HG03439 (cell line): ENCODE data around the gene IFIT1B.

Experiments used
- ATAC-seq: cut with Tn5 transposase; IDR thresholded peaks from one replicate; pipeline ENCODE4 v1.9.1; 2021; ENCODE audit warnings: mild to moderate bottlenecking, moderate library complexity; ENCODE audit not compliant: unreplicated experiment

The IFIT1B gene

DNA sequence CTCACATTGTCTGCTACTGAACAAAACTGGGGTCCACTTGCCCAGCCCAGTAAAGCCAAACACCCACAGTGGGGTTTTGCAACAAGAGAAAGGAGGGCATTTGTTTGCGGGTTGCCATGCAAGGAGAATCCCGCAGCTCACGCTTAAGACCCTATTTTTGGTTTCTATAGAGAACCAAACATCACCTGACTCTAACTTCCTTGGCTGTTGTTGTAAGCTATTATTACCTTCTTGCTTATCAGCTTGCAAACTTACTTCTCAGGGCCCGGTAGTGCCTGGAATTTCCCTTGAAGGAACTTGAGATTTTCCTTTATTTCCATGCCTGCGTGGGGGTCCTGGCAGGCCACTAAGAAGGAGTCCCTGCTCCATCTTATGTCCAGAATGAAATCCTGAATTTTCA is 29.4 kb upstream of the IFIT1B start:
- ATAC-seq: no peak

DNA sequence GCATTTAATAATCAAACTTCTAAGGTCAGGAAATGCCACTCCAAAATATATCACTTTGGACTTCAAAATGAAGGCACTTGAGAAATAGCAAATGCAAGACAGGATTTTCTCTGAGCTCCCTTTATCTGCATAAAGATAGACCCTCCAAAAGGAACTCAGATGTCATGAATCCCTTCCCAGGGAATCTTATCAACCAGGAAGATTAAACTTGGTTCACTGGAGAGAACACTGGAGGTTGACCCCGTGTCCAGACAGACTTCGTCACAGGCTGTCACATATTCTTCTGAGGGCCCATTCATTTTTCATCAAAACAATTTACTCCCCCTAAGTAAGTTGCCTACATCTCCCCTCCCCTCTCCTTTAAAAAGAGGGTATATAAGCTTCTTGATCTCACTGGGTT is 28.9 kb upstream of the IFIT1B start:
- ATAC-seq: no peak

DNA sequence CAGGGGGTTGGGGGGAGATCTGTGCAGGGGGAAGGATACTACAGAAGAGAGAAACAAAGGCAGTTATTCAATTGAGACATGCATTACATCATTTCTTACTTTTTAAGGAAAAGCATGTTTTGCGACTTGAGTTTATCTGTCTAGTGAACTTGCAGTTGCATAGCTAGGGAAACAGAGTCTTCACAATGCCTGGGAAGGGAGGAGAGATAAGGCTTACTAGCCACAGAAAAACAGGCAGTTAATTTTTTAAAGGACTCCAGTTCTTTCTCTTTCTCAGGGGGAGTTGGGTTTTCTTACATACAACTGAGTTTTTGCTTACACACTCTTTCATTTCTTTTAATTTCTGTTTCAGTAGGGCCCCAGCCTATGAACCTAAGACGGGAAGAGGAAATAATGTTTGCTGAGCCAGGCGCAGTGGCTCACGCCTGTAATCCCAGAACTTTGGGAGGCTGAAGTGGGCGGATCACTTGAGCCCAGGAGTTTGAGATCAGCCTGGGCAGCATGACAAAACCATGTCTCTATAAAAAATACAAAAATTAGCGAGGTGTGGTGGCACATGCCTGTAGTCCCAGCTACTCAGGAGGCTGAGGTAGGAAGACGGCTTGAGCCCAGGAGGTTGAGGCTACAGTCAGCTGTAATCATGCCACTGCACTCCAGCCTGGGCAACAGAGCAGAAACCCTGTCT is 27.1 kb upstream of the IFIT1B start:
- peak; percentile 26 for ATAC-seq

DNA sequence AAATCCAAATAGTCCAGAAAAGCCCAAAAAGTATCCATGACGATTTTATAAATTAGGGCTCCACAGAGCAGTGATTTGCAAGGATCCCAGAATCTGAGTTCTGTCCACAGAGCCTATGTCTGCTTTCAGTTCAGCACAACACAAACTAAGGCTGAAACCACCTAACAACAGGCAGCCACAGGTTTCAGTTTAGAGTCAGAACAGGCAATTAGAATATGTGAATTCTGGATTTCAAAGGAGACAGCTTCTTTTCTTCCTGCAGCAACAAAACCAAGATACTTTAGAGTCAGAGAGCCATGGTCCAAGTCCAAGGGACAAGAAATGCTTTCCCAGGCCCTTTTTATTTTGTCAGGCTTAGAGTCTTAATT is 26.5 kb upstream of the IFIT1B start:
- peak; percentile 79 for ATAC-seq

DNA sequence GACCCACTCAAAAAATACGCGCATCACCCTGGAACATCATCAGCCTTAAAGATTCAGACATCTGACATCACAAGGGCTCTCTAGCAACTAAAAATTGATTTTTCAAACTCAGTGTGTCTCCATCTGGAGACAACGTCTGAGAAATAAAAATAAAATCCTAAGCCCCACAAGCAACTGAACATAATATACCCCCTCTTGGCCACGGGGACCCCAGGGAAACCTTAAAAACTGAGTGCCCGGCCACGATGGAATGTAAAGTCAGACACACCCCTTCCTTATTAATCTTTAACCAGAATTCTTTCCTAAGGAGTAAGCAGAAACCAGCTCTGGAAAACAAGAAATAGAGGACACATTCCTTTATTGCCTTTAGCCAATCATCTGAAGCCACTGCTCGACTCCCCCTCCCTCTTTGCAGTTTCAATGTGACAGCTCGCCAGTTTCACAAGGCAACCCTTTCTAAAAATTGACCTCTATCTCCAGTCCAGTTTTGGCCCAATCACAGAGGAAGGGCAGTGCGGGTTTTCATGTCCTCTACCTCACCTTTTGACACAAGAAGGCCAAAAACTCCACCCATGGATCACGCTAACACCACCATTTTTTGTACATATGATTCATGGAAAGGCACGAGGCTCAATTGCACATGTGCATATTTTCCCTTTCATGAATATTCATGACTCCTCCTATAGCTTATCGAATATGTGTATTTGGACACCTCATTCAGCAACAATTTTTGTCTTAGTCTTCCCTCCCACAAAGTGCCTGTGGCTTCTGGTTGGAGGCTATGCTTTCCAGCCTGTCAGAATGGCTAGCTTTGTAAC is 25.9 kb upstream of the IFIT1B start:
- peak; percentile 49 for ATAC-seq

DNA sequence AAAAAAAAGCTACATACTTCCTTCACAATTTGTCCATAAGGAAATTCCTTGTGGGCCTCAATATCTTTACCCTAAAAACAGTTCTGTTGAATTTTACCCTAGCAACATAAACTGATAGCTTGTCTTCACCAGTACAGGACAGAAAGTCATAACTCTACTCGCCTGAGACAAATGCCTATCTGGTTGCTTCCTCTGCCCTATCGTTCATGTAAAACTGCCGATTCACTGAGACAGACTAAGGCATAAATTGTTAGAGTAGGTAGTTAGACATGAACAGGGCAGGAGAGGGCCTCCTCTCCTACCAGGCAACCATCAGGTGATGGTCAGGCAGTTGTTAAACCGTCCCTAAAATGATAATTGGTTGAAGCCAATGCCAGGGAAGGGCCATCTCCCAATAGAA is 25.1 kb upstream of the IFIT1B start:
- ATAC-seq: no peak

DNA sequence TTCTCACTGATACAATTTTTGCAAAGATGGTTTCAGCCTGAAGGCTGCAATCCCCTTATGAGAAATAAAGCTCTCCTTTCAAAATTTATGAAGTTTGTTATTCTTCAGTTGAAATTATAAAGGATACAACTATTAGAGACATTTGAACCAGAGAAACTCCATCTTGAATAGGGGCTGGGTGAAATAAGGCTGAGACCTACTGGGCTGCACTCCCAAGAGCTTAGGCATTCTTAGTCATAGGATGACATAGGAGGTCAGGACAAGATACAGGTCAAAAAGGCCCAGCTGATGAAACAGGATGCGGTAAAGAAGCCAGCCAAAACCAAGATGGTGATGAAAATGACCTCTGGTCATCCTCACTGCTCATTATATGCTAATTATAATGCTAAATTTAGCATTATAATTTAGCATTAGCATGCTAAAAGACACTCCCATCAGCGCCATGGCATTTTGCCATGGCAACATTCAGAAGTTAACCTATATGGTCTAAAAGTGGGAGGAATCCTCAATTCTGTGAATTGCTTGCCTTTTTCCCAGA is 22.4 kb upstream of the IFIT1B start:
- ATAC-seq: no peak

DNA sequence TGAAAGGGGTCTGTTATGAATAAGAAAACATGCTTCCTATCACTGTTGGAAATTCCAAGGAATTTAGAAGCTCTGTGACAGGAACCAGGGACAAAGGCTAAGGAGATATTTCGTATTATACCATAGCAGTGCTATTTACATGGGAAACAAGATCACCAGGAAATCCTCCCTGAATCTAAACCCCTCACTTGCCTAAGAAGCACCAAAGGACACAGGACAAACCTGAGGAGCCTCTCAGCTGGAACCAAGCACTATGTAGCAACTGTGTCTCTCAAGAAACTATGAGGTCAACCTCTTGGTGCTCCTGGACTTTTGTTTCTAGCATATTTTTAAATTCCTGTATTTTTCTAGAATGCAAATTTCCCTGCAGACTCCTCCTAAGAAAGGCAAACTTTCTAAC is 20.8 kb upstream of the IFIT1B start:
- ATAC-seq: no peak

DNA sequence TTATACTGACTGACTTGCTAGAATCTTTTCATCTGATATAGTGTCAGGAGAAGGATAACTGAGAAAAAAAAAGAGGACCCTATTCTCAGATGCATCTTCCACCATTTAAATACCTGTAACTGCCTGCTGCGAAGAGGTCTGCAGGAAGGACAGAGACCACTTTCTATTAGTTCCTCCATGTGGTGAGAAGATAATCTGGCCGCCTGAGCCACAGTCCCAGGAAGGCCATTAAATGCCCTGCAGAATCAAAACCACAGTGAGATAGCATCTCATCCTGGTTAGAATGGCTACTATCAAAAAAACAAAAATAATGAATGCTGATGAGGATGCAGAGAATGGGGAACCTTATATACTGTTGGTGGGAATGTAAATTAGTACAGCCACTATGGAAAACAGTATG is 19.9 kb upstream of the IFIT1B start:
- no peak for ATAC-seq

DNA sequence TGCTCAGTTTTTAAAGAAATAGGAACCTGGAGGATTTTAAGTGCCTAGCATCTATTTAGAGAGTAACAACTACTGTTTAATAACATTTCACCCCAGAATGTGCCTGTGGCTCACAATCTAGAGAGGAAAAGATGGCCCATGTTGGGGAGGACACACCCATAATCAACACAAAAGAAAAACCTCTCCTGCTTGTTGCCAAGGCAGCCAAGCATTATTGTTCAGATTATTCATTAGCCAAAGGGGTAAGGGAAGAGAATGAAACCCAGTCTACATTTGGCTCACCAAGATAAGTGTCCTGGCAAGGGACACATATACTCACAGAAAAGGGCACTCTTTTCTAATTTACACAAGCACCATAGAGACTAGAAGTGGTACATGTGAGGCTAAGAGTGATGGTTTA is 17.7 kb upstream of the IFIT1B start:
- ATAC-seq: no peak

DNA sequence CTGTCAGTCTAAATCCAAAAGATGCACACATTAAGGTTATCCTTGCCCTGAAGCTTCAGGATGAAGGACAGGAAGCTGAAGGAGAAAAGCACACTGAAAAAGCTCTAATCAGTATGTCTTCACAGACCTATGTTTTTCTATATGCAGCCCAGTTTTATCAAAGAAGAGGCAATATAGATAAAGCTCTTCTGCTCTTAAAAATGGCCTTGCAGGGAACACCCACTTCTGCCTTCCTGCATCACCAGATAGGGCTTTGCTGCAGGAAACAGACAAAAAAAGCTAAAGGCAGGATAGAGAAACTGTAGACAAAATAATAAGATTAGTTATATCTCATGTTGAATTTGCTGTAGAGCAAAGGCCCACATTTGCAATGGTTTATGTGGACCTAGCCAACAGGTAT is 14.9 kb upstream of the IFIT1B start:
- ATAC-seq: no peak

DNA sequence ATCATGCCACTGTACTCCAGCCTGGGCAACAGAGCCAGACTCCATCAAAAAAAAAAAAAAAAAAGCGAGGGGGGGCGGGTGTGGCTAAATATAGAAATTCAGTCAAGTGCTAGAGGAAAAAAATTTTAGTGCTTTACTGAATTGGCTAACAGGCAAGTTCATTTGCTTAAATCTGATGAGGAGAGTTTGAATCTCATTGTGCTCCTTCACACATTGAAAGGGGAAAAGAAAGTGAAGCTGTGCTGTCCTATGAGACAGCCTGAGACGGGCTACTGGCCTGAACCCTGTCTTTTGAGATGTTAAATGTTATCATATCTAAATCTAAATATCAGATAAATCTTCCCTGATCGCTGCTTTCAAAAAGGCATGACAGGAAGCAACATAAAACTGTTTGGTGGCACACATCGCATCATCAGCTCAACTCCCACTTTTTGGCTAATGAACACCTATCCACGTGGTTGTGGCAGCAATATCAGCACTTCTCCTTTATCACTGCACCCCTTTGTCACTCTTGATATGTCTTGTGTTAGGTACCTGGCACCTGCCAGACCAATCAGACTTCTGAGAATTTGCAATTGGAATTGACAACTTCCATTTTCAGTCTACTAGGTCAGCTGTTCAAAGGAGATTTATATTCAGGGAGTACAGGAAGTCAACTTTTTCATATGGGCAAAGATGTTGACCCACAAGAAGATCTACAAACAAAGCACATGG is 14.0 kb upstream of the IFIT1B start:
- peak; percentile 34 for ATAC-seq

DNA sequence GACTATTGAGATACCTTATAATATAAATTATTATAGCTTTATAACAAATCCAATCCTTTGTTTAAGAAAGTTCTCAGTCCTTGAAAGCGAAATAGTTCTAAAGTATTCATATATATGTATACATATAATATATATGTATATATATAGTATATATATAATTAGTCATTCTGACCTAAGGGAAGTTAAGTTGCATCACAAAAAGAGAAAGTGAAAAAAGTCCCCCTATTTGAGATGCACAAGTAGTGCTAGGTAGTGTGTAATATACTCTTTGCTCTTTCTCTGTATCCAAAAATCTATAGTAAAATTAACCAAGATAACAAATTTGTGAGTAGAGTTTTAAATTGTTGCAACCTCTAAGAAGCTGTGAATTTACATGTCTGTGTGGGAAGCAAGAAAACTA is 13.3 kb upstream of the IFIT1B start:
- ATAC-seq: peak; percentile 62

DNA sequence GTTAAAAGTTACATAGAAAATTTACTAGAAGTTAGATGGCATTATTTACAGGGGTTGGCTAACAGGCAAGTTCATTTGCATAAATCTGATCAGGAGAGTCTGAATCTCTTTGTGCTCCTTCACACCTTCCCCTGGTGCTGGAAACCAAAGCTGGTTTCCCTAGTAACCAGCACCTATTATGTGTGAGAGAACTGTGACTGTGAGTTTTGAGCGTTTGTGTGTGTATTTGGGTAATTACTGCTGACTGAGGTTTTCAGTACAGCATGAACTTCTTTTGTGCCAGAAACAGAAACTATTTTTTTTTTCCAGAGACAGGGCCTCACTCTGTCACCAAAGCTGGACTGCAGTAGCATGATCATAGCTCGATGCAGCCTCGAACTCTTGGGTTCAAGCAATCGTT is 10.3 kb upstream of the IFIT1B start:
- ATAC-seq: peak; percentile 67

DNA sequence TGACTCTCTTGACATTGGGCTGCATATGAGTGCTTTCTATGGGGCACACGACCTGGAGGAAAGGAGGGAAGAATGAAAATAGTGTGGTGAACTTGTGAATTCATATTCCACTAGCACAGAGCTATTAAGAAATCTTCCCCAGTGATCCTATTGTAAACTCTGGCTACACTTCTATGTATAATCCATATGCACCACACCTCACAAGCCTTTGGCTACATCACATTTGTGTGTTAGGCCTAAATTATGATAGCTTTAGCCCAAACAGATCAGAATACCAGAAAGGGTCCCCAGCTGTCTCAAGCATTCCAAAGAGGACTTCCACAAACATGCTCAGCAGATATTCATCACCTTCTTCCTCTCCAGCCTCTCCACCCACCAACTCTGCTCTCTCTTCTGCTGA is 9.7 kb upstream of the IFIT1B start:
- no peak for ATAC-seq

DNA sequence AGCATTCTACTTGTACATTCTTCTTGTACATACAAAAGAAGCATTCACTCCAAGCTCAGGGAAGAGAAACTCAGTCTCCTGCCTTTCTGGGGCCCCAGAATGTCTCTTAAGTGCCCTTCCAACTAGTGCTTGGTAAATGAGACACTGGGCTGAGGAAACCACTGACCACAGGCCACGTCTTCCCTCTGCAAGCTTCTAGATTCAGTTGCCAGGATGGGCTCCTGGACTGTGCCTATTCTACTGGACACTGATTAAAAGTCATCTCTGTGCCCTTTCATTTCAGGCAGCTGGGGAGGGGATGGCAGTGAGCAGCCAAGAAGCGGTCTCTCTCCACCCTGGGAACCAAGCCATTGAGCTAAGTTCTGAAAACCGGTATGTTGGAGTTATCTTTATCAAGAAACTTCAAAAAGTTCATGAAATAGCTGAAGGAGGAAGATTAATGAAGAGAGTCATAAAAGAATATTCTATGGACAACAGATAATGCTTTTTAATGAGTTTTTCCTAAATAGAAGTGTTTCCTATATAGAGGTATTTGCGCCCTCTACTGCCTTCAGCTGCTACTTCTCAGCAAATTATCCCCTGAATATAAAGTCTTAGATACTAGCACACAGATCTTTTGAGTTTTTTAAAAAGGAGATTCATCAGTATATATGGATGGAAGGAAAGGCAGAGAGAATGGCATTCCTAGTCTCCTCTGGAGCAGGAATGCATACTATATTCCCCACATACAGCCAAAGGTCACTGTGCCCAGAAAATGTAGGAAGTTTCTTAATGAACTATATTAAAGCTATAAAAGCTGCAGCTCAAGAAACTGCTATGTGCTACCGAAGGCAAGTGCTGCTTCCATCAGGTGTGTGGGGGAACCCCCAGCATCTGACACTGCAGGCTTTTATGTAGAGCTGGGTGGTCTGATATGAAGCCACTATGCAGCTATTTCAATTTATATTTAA is 8.4 kb upstream of the IFIT1B start:
- no peak for ATAC-seq

DNA sequence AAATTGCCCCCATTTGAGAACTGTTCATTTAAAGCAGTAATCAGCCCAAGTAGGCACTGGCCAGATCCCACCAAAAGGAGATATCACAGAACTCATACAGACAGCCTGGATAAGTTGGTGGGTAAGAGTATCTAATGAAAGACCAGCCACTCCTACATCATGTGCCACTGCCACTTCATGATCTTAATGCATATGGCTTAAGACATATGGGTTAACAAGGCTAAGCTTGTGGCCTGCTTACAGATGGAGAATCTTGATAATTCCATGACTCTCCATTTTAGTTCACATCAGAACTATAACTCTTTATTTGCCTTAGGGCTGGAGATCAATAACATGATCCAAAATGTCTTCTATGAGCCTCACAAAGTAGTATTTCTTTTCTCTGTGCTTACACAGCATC is 6.8 kb upstream of the IFIT1B start:
- no peak for ATAC-seq

DNA sequence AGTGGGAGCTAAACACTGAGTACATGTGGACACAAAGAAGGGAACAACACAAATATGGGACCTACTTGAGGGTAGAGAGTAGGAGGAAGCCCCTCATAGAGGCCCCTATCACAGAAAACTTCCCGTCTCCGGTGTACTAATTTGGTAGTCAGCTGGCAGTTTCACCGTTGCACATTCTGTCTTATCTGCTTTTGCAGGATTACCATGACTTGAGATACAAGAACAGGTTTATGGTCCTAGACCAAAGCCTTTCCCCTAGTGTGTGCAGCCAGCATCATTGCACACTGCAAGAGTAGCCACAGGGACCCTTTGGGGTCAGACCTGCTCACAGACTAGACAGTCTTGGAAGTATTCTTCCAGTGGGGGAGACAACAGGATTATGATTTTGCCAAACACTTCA is 5.9 kb upstream of the IFIT1B start:
- ATAC-seq: no peak

DNA sequence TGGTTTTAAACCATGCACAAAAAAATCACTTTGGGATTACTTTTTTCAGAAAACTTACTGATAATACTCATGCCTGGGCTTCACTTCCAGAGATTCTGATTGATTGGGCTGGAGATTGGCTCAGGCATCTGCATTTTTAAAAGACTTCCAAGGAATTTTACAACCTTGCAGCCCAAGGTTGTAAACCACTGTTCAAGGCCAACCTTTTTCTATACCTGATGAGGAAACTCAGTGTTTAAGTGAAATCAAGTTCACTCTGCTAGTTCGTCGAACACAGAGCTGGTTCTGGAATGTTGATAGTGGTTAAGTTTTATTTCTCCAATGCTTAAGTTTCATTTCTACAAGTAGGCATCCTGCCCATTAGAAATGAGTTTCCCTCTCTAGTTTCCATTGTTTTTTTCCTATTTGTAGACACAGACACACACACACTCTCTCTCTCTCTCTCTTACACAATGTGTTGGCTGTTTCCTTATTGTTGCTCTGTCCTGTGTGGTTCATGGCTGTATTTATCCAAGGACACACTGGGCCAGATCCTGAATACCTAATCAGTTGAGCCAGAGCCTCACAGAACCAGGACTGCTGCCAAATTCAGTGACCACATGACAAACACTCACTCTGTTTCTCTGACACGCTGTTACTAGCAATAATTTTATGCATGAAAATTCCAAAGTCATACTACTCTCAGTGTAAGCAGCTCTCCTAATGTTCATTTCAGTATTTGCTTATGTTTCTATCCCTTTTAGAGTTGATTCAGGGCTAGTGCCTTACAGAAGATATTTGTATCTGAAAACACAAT is 3.7 kb upstream of the IFIT1B start:
- no peak for ATAC-seq

DNA sequence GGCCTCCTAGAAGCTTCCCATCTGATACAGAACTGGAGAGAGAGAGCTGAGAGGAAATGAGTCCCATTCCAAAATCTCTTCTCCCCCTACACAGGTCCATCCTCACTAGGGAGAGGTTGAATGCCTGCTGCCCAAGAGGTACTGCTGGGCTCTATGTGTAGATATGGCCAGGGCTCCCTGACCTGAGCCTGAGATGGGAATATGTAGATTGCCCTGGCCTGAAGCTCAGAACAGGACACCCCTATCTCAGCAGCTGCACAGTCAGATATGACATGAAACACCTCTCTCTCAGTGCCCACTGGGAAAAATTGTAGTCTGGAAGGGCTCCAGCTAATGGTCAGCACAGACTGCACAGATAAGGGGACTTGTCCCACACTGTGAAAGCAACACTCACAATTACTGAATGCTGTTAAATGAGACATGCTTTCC is 3.1 kb upstream of the IFIT1B start:
- no peak for ATAC-seq
